Measurements from ENCODE around the gene LCE2D.
A peak's percentile ranks its signal among the peaks of the same experiment; 100 is the strongest.
"Not testable (repeated sequence)": the region's sequence is repeated elsewhere in the genome, so short reads cannot be mapped to it uniquely, and the experiment has no call there.

The LCE2D gene, protein sequence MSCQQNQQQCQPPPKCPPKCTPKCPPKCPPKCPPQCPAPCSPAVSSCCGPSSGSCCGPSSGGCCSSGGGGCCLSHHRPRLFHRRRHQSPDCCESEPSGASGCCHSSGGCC

DNA sequence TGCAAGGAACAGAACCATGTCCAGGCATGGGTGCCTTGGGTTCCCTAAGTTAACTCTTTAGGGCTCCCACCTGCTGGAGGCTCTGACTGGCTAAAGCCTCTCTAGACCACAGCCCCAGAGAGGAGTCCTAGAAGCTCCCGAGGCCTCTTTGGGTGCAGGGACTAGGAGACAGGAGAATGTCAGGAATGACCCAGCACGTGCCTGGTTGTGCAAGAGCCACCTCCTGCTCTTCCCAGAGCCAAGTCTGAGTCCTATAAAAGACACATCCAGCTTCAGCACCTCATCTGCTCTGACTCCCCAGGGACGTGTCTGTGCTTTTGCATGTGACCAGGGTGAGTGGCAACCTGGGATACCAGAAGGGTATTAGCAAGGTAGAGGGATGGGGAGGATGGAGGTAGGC is at the start of gene LCE2D:
LCE2D (plus strand) TSS at position 283 of the 400 bp plus-strand sequence. CDS start 726 bp downstream, outside the sequence.
- DNase-seq, result no peak

GRCh38 chr1:152613511-152613910 is 49.7 kb upstream of the LCE2D start, which contains the start of gene LCE3B:
Gene LCE3B, plus strand, starts transcription at chr1:152613811. Its CDS starts 0 bp downstream, at chr1:152613811.
- no peak for DNase-seq

DNA sequence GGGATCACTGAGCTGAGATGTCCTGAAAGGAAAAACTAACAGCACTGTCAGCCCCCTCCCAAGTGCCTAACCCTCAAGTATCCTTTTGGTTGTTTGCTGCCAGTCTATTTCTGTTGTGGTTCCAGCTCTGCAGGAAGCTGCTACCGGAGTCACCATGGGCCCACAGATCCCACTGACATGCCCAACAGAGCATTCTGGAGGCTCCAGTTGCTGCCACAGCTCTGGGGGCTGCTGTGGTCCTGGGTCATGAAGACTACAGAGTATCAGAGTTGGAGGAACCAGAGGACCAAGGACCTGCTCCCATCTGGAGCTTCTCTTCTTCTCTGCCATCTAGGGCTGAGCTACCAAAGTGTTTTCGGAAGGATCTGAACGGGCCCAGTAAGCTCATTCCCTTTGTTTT is 41.2 kb upstream of the LCE2D start:
- DNase-seq, result no peak

DNA sequence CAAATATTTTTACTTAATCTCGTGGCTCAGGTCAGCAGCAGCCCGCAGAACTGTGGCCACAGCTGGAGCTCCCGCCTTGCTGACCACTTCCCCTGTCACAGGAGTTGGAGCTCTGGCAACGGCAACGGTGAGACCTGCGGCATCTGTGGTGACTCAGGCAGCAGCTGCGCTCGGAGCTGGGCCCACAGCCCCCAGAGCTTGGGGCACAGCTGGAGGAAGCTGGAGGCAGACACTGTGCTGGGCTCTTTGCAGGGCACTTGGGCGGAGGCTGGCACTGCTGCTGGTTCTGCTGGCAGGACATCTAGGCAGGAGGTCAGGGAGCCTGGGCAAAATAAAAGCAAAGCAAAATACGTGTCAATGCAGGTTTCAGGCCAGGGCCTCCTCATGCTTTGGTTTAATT is 40.4 kb upstream of the LCE2D start, which contains the start of gene LCE3A:
LCE3A (minus strand) TSS at position 301 of the 400 bp plus-strand sequence; CDS start at position 301, 0 bp downstream.
- no peak for DNase-seq

GRCh38 chr1:152623203-152623844 is 39.9 kb upstream of the LCE2D start:
- DNase-seq, result no peak

- no peak for DNase-seq
Measured at GRCh38 chr1:152626744-152627143, 36.4 kb upstream of the LCE2D start.

GRCh38 chr1:152630596-152630995 is 32.6 kb upstream of the LCE2D start:
- no peak for DNase-seq

- DNase-seq, result no peak
Measured at GRCh38 chr1:152640351-152640750, 22.8 kb upstream of the LCE2D start.

GRCh38 chr1:152643945-152644344 is 19.2 kb upstream of the LCE2D start:
- DNase-seq, result no peak

DNA sequence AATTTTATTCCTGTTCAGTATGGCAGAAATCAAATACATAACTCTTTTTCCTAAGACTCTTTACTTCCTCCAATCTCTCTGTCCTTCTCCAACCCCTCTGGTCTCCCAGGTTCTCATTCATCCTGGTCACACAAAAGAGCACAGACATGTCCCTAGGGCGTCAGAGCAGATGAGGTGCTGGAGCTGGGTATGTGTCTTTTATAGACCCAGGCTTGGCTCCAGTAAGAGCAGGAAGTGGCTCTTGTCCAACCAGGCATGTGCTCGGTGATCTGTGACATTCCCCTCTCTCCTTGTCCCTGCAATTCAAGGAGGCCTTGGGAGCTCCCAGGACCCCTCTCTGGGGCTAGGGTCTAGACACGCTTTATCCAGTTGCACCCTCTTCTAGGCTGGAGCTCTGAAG is 18.0 kb upstream of the LCE2D start:
- no peak for DNase-seq

GRCh38 chr1:152646656-152647055 is 16.5 kb upstream of the LCE2D start:
- no peak for DNase-seq

DNA sequence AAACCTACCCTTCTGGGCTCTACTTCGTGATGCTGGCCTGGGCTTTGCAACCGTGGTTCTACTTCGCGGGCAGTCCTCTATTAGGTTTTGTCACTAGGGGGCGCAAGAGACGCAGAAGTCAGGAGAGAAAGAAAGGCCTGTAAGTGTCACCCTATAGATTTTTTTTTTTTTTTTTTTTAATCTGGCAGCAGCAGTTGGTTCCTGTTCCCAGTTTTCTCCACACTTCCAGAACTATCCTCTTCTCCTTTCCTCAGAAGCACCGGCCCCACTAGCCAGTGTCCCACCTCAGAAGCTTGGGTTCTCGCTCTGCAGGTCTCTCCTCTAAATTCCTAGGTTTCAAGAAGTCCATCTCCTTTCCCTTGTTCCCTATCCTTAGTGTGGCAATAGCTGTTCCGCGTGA is 9.1 kb upstream of the LCE2D start:
- DNase-seq, result peak; percentile 37

- no peak for DNase-seq
Measured at GRCh38 chr1:152656459-152656858, 6.7 kb upstream of the LCE2D start.

DNA sequence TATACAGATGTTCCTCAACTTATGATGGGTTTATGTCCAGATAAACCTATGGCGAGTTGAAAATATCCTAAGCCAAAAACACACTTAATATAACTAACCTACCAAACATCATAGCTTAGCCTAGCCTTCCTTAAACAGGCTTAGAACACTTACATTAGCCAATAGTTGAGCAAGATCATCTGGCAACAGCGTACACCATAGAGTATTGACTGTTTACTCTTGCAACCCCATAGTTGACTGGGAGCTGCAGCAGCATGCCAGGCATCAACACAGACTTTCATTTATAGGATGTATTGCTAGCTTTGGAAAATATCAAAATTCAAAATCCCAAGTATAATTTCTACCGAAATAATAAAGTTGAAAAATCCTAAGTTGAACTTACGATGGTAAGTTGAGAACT is 5.5 kb upstream of the LCE2D start:
- DNase-seq, result no peak

GRCh38 chr1:152658649-152659048 is 4.5 kb upstream of the LCE2D start:
- DNase-seq, result no peak

- DNase-seq, result not testable (repeated sequence)
Measured at GRCh38 chr1:152666171-152666570, 3.0 kb downstream of the LCE2D start.

DNA sequence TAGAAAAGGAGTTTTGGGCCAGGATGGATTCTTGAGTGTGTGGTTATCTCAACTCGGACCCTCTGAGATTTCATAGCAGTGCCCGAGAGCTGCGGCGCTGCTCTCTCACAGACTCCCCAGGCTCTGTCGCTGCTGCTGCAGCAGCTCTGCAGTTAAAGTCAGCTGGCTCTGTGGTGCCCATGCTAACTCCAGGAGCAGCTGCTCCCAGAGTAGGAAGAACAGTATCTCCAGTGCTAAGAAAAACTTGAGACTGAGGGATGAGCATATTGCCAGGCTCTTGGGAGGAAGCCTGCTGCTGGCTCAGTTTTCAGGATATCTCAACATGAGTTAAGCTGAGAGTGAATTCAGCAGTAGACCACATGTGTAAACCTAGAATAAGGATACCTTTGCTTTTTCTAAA is 4.5 kb downstream of the LCE2D start:
- DNase-seq, result no peak

GRCh38 chr1:152673016-152673415 is 9.8 kb downstream of the LCE2D start:
- DNase-seq, result no peak

- not testable (repeated sequence) for DNase-seq
Measured at GRCh38 chr1:152674983-152675382, 11.8 kb downstream of the LCE2D start, which contains the start of gene LCE2C. Gene LCE2C, plus strand, starts transcription at chr1:152675279. Its CDS starts 737 bp downstream, at chr1:152676016.

GRCh38 chr1:152679459-152679858 is 16.3 kb downstream of the LCE2D start:
- no peak for DNase-seq

GRCh38 chr1:152681616-152682015 is 18.4 kb downstream of the LCE2D start:
- DNase-seq, result no peak

DNA sequence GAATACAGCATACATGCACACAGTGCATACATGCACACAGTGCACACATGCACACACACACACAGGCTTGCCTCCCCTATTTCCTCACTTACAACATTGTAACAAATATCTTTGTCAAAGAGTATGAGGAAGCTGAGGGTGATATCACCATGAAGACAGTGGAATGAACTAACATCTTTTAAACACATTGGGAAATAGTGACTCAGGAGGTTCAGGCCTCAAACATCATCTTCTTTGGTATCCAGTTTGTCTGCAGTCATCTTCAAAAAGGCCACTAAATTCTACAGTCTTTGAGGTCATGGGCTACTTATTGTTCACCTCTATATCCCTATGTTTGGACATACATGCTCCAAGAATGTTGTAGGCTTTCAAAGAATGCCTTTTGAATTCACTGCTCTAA is 20.7 kb downstream of the LCE2D start:
- DNase-seq, result no peak

DNA sequence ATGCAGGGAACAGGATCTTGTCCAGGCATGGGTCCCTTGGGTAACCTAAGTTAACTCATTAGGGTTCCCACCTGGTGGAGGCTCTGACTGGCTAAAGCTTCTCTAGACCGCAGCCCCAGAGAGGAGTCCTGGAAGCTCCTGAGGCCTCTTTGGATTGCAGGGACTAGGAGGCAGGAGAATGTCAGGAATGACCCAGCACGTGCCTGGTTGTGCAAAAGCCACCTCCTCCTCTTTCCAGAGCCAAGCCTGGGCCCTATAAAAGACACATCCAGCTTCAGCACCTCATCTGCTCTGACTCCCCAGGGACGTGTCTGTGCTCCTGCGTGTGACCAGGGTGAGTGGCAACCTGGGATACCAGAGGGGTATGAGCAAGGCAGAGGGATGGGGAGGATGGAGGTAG is 22.6 kb downstream of the LCE2D start, which contains the start of gene LCE2B:
LCE2B (plus strand) TSS at position 301 of the 400 bp plus-strand sequence. CDS start 721 bp downstream, outside the sequence.
- not testable (repeated sequence) for DNase-seq

All from NCI-H1694 treated with DMSO at 0.1 percent for 48 hours (cell line).